ENCODE measurements around the gene PLXNA2. TPM values are rescaled to one million over a fixed set of nuclear protein-coding genes. Genes with fewer than 3 reads are reported as not detected.

Gene PLXNA2
- total RNA-seq, 1 experiment from 2014 or later, result 6.0 TPM

- no peak for DNase-seq (ENCODE audit: low read depth)
These were observed 122.3 kb downstream of the PLXNA2 start for GRCh38 chr1:208121813-208122364.

GRCh38 chr1:208120431-208120790 lies 123.8 kb downstream of the PLXNA2 start:
- no peak for DNase-seq (ENCODE audit: low read depth)

GRCh38 chr1:208118841-208119606 lies 125.2 kb downstream of the PLXNA2 start:
- no peak for DNase-seq (ENCODE audit: low read depth)

- no peak for DNase-seq (ENCODE audit: low read depth)
These were observed 125.9 kb downstream of the PLXNA2 start for GRCh38 chr1:208118306-208118705.

- DNase-seq (ENCODE audit: low read depth), result no peak
These were observed 126.4 kb downstream of the PLXNA2 start for GRCh38 chr1:208117826-208118225.

GRCh38 chr1:208117409-208117808 lies 126.8 kb downstream of the PLXNA2 start:
- no peak for DNase-seq (ENCODE audit: low read depth)

GRCh38 chr1:208115924-208116640 lies 128.1 kb downstream of the PLXNA2 start:
- no peak for DNase-seq (ENCODE audit: low read depth)

- no peak for DNase-seq (ENCODE audit: low read depth)
These were observed 131.2 kb downstream of the PLXNA2 start for GRCh38 chr1:208113011-208113410.

- DNase-seq (ENCODE audit: low read depth), result no peak
These were observed 131.8 kb downstream of the PLXNA2 start for GRCh38 chr1:208112401-208112800.

- DNase-seq (ENCODE audit: low read depth), result no peak
These were observed 132.5 kb downstream of the PLXNA2 start for GRCh38 chr1:208111646-208112190.

GRCh38 chr1:208110296-208110695 lies 133.9 kb downstream of the PLXNA2 start:
- no peak for DNase-seq (ENCODE audit: low read depth)

GRCh38 chr1:208108646-208109330 lies 135.4 kb downstream of the PLXNA2 start:
- no peak for DNase-seq (ENCODE audit: low read depth)

GRCh38 chr1:208108213-208108608 lies 136.0 kb downstream of the PLXNA2 start:
- DNase-seq (ENCODE audit: low read depth), result no peak

- DNase-seq (ENCODE audit: low read depth), result peak; percentile 84
These were observed 136.6 kb downstream of the PLXNA2 start for GRCh38 chr1:208107425-208108212.

- DNase-seq (ENCODE audit: low read depth), result no peak
These were observed 138.0 kb downstream of the PLXNA2 start for GRCh38 chr1:208106218-208106617.

GRCh38 chr1:208105756-208106155 lies 138.4 kb downstream of the PLXNA2 start:
- DNase-seq (ENCODE audit: low read depth), result no peak

GRCh38 chr1:208103597-208104513 lies 140.3 kb downstream of the PLXNA2 start:
- DNase-seq (ENCODE audit: low read depth), result no peak

GRCh38 chr1:208101661-208102431 lies 142.3 kb downstream of the PLXNA2 start:
- no peak for DNase-seq (ENCODE audit: low read depth)

- DNase-seq (ENCODE audit: low read depth), result no peak
These were observed 143.3 kb downstream of the PLXNA2 start for GRCh38 chr1:208100906-208101305.
